Colonic mucosa (tissue), 4 donors: ENCODE data around the gene STRN4. TPM values are rescaled to one million over a fixed set of nuclear protein-coding genes. Genes with fewer than 3 reads are reported as not detected.
"Not testable (repeated sequence)": the region's sequence is repeated elsewhere in the genome, so short reads cannot be mapped to it uniquely, and the experiment has no call there.

Source experiments
- DNase-seq: peaks from one replicate; pipeline ENCODE4 v3.0.0-alpha.2; 2020
- H3K27ac ChIP-seq: fragments of 200-600 bp; one replicate; pipeline ENCODE4 v1.8.0; 2021
- H3K27me3 ChIP-seq: fragments of 200-600 bp; one replicate; pipeline ENCODE4 v1.8.0; 2021
- H3K36me3 ChIP-seq: fragments of 200-600 bp; one replicate; pipeline ENCODE4 v1.8.0; 2021
- H3K4me1 ChIP-seq: fragments of 200-600 bp; one replicate; pipeline ENCODE4 v1.8.0; 2021; ENCODE audit warnings: mild to moderate bottlenecking
- H3K4me3 ChIP-seq: fragments of 200-600 bp; one replicate; pipeline ENCODE4 v1.8.0; 2021
- H3K9ac ChIP-seq, 2 donors: one replicate each; pipeline ENCODE4 v1.7.0; 2013; ENCODE audit warnings: control low read depth in 2 of 2, low read depth in 2 of 2, low read length in 2 of 2
- H3K9me3 ChIP-seq: fragments of 200-600 bp; one replicate; pipeline ENCODE4 v1.8.0; 2021
- CTCF ChIP-seq: fragments of 200-600 bp; IDR thresholded peaks from one replicate; pipeline ENCODE4 v1.8.0; 2022; ENCODE audit warnings: antibody characterized with exemption, mild to moderate bottlenecking
- intact Hi-C: fragments of 100-400 bp; cut with DNase I; formaldehyde crosslinking; loops from one replicate; pipeline ENCODE4 v1.14.1; 2022
- total RNA-seq, 2 donors: library from RNA; stranded (reverse); fragmentation: NEBNext Ultra II Directional in 1 of 2; extraction: Animal tissue kit (Norgen Biotek cat#: 25700) in 1 of 2; gene quantifications; one replicate each; pipeline ENCODE4 v1.2.1, GENCODE V29; 2021
- donor health status: healthy.
- donor health status: DM: no; HTN: no; CAD: no.
- donor health status: DM: no; HTN: no; CAD: no.

Gene STRN4
- total RNA-seq, 2 donors from 2014 or later = 56.5 to 90.0 TPM

GRCh38 chr19:46775642-46776258 lies 29.5 kb upstream of the STRN4 start:
- no peak for TF ChIP-seq CTCF
- DNase-seq = no peak
- Histone ChIP-seq H3K4me1 (no peaks in the 10 kb centered on the region), H3K27me3 (no peaks in the 10 kb centered on the region), H3K9me3 (no peaks in the 10 kb centered on the region), H3K27ac (no peak overlapping the region), H3K36me3 (peaks cover 14% of the 10 kb centered on the region), H3K4me3 (no peak overlapping the region), H3K9ac (no peak overlapping the region)
- intact Hi-C loops = no loop called here

GRCh38 chr19:46773018-46773399 lies 26.8 kb upstream of the STRN4 start:
- intact Hi-C loops = no loop called here
- Histone ChIP-seq H3K4me3 (no peak overlapping the region), H3K27me3 (no peaks in the 10 kb centered on the region), H3K9ac (no peak overlapping the region), H3K27ac (no peak overlapping the region), H3K36me3 (peaks cover 10% of the 10 kb centered on the region), H3K4me1 (no peaks in the 10 kb centered on the region), H3K9me3 (no peaks in the 10 kb centered on the region)
- DNase-seq = no peak
- no peak for TF ChIP-seq CTCF

GRCh38 chr19:46772170-46773017 lies 26.1 kb upstream of the STRN4 start:
- intact Hi-C loops = no loop called here
- H3K4me1 ChIP-seq = no peaks in the 10 kb centered on the region
- peaks cover 10% of the 10 kb centered on the region for H3K36me3 ChIP-seq
- H3K4me3 ChIP-seq = no peak overlapping the region
- no peaks in the 10 kb centered on the region for H3K27me3 ChIP-seq
- no peak for DNase-seq
- no peaks in the 10 kb centered on the region for H3K9me3 ChIP-seq
- no peak overlapping the region for H3K27ac ChIP-seq
- no peak overlapping the region for H3K9ac ChIP-seq
- no peak for TF ChIP-seq CTCF

GRCh38 chr19:46768746-46769145 lies 22.5 kb upstream of the STRN4 start:
- H3K27me3 ChIP-seq, H3K36me3 ChIP-seq, H3K4me1 ChIP-seq, H3K4me3 ChIP-seq, H3K9me3 ChIP-seq, intact Hi-C loops, DNase-seq: not testable (repeated sequence)
- Histone ChIP-seq H3K27ac (peak overlapping the region; percentile 27), H3K9ac (peak overlapping the region; percentile 44 to 50)

GRCh38 chr19:46766569-46767317 lies 20.5 kb upstream of the STRN4 start:
- H3K4me1 ChIP-seq = no peaks in the 10 kb centered on the region
- peak; percentile 61 for DNase-seq
- no peaks in the 10 kb centered on the region for H3K9me3 ChIP-seq
- peak; percentile 59 for TF ChIP-seq CTCF
- H3K36me3 ChIP-seq = no peaks in the 10 kb centered on the region
- no peak overlapping the region for H3K4me3 ChIP-seq
- no peaks in the 10 kb centered on the region for H3K27me3 ChIP-seq
- peak overlapping the region in 1 of 2 donors; percentile 14 for H3K9ac ChIP-seq
- intact Hi-C loops = no loop called here
- no peak overlapping the region for H3K27ac ChIP-seq
